Measurements from ENCODE around the gene SLC16A11. TPM values are rescaled to one million over a fixed set of nuclear protein-coding genes. Genes with fewer than 3 reads are reported as not detected.

The SLC16A11 gene
- total and polyA plus RNA-seq, 10 of the 15 experiments (the other 5 are each of a cell fraction or from before 2014, with no cell fraction given), result 0.11 to 2.7 (median 0.84) TPM

GRCh38 chr17:7045492-7046126 is 1.7 kb upstream of the SLC16A11 start (continued):
- TF ChIP-seq ZBTB33 (IDR thresholded peaks at IDR 0.05) (no peak), CHD4 (IDR thresholded peaks at IDR 0.05) (no peak), NBN (IDR thresholded peaks at IDR 0.05) (0 out of 2 replicates have a peak, but pooled peaks have one; percentile 28), ZBTB40 (IDR thresholded peaks at IDR 0.05; ENCODE audit: borderline replicate concordance) (peak; percentile 55; the same call in 1 of the 2 replicates), CTCF (IDR thresholded peaks at IDR 0.05 in 2 of 3, conservative IDR thresholded peaks at IDR 0.05 in 1 of 3; ENCODE audit: control insufficient read depth in 2 of 3, extremely low read depth in 1 of 3, insufficient read depth in 1 of 3, low read depth in 3 of 3, low read length in 3 of 3) (peak; percentile 58 to 87 (median 65)), RAD51 (IDR thresholded peaks at IDR 0.05) (no peak), NR2F1 (conservative IDR thresholded peaks at IDR 0.05) (no peak), JUNB (IDR thresholded peaks at IDR 0.05) (no peak), RB1 (IDR thresholded peaks at IDR 0.05; ENCODE audit: borderline replicate concordance) (0 out of 2 replicates have a peak, but pooled peaks have one; percentile 70), PKNOX1 (IDR thresholded peaks at IDR 0.05) (no peak), TCF12 (IDR thresholded peaks at IDR 0.05; ENCODE audit: low read depth, low read length) (no peak), FOS (IDR thresholded peaks at IDR 0.05; ENCODE audit: borderline replicate concordance, extremely low read depth, insufficient read length) (no peak), SMARCA5 (IDR thresholded peaks at IDR 0.05) (peak; percentile 63; the same call in 1 of the 2 replicates), ZNF207 (IDR thresholded peaks at IDR 0.05; ENCODE audit: borderline replicate concordance) (no peak), SMC3 (IDR thresholded peaks at IDR 0.05; ENCODE audit: borderline replicate concordance, low read length) (peak; percentile 87)

Data from GM12878 (cell line).